ENCODE data around the gene FIGNL2.

FIGNL2 gene

DNA sequence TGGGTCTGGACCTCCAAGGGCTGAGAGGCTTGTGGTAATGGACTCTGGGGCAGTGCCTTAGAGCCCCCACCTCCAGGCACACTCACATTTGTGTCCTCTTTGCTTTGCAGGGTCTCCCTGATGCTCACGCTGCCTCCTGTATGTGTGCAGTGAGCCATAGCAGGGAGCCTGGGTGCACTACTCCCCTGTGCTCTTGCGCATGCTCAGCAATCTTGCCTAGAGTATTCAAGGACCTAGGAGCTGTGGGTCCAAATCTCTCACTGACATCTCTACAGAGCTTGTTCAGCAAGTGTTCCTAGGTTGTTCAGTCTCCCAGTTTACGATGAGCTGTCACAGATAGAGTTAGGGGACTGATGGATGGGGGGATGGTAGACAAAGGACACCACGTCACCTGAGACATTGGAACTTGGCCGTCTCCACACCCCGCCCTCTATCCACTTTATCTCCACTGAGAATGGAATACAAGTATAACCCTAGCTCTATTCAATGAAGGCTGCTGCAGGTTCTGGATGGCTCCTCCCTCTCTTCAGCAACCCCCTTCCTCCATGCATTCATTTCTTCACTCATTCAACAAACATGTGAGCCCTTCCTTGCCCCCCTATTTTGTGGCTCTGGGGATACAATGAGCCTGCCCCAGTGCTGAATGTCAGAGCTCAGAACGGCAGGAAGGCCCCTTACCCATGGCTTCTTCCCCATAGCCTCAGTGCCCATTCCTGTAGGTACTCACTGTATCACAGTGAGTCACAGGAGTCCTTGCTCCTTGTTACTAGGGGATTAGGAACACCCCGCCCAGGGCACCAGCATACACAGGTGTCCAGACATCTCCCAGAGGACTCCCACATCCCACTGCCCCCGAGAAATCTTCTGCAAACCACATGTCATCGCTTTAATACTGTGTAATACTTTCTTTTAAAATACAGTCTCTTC, 31.2 kb downstream of the FIGNL2 start:
- TF ChIP-seq, protein P1, sequence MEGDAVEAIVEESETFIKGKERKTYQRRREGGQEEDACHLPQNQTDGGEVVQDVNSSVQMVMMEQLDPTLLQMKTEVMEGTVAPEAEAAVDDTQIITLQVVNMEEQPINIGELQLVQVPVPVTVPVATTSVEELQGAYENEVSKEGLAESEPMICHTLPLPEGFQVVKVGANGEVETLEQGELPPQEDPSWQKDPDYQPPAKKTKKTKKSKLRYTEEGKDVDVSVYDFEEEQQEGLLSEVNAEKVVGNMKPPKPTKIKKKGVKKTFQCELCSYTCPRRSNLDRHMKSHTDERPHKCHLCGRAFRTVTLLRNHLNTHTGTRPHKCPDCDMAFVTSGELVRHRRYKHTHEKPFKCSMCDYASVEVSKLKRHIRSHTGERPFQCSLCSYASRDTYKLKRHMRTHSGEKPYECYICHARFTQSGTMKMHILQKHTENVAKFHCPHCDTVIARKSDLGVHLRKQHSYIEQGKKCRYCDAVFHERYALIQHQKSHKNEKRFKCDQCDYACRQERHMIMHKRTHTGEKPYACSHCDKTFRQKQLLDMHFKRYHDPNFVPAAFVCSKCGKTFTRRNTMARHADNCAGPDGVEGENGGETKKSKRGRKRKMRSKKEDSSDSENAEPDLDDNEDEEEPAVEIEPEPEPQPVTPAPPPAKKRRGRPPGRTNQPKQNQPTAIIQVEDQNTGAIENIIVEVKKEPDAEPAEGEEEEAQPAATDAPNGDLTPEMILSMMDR (IDR thresholded peaks at IDR 0.05; ENCODE audit: low read depth, low read length): no peak
- no peak for DNase-seq (ENCODE audit: low read depth in 2 of 2)
- no peak overlapping the region for H3K4me3 ChIP-seq (replicated peaks in 1 of 2; ENCODE audit: low read depth in 2 of 2, low read length in 2 of 2)

DNA sequence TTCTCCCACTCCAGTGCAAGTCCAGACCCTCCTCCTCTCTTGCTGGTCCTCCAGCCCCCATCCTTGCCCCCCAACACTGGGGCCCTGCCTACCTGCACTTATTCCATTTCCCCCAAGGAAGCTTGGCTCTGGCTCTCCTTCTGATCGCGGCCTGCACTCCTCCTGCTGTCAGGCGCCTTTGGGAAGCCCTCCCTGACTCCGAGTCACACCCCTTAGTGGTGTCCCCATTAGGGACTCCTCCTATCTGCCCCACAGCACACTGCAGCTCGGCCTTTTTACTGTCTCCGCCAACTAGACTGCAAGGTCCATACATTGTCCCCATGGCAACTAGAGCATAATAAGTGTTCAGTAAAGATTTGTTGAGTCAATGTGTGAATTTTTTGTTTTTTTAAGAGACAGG, 32.9 kb downstream of the FIGNL2 start:
- H3K4me3 ChIP-seq (replicated peaks in 1 of 2; ENCODE audit: low read depth in 2 of 2, low read length in 2 of 2): no peak overlapping the region
- DNase-seq (ENCODE audit: low read depth in 2 of 2): no peak
- TF ChIP-seq, protein P1 (IDR thresholded peaks at IDR 0.05; ENCODE audit: low read depth, low read length): no peak

DNA sequence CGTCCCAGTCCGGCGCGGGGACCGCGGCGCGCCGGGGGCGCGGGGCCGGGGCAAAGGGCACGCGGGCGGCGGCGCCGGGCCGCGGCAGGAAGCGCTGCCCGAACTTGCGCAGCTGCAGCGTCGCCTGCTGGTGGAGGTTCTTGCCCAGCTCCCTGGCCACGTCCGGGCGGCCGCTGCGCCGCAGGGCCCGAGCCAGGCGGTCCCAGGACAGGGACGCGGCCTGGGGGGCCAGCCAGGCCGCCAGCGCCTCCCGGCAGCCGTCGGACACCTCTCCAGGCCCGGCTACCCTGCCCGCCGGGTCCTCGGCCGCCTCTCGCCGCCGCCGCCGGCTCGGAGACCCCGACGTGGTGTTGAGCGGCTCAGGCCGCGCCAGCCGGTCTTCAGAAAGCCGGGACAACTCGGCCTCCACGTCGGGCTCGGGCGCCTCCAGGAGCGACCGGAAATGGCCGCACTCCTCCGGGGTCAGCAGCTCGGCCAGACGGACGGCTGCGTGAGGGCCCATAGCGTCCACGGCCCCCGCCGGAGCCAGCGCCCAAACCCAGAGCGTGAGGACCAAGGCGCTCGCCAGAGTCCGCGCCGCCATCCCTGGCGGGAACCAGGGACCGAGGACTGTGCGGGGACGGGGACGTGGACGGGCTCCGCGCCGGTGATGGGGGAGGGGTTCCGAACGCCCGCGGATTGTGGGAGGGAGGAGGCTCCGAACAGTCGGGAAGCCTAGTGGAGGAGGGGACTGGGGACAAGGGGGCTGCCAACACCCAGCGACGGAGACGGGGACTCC, 34.0 kb downstream of the FIGNL2 start:
- peak overlapping the region; percentile 23 to 26 for H3K4me3 ChIP-seq (replicated peaks in 1 of 2; ENCODE audit: low read depth in 2 of 2, low read length in 2 of 2)
- peak; percentile 71 to 79 for DNase-seq (ENCODE audit: low read depth in 2 of 2)
- TF ChIP-seq, protein P1 (IDR thresholded peaks at IDR 0.05; ENCODE audit: low read depth, low read length): peak; percentile 50

DNA sequence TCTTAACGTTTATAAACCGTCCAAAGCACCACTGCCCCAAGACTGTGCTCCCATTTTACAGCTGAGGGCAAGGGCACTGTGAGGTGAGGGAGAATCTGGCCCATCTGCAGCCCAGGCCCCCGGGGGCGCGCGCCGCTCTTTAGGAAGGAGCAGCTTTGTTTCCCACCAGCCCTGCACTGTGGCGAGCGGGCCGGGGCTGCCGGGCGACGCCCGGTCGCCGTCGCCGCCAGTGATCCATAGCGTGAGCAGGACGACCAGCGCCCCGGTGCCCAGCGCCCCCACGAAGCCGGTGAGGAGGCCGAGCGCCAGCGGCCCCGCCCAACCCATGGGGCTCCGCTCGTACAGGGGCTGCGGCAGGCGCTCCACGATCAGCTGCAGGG, 34.6 kb downstream of the FIGNL2 start:
- no peak overlapping the region for H3K4me3 ChIP-seq (replicated peaks in 1 of 2; ENCODE audit: low read depth in 2 of 2, low read length in 2 of 2)
- TF ChIP-seq, protein P1 (IDR thresholded peaks at IDR 0.05; ENCODE audit: low read depth, low read length): no peak
- no peak for DNase-seq (ENCODE audit: low read depth in 2 of 2)

DNA sequence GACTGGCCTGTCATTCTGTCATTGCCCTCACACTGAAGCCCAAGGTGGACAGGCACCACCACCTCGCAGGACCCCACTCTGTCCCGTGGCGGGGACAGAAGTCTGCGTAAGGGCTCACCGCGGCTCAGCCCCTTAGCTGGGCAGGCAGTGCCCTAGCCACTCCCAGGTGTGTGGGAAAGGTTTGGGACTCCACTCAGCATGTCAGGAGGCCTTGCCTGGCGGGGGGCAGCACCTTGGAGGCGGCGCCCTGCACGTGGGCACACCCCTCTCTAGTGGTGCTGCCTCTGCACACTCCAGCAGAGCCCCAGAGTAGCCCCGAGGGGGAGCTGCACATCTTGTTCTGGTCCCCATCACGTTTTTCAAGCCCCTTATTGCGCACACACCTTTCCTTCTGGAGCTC, 35.6 kb downstream of the FIGNL2 start:
- DNase-seq (ENCODE audit: low read depth in 2 of 2): no peak
- TF ChIP-seq, protein P1 (IDR thresholded peaks at IDR 0.05; ENCODE audit: low read depth, low read length): no peak
- H3K4me3 ChIP-seq (replicated peaks in 1 of 2; ENCODE audit: low read depth in 2 of 2, low read length in 2 of 2): no peak overlapping the region

DNA sequence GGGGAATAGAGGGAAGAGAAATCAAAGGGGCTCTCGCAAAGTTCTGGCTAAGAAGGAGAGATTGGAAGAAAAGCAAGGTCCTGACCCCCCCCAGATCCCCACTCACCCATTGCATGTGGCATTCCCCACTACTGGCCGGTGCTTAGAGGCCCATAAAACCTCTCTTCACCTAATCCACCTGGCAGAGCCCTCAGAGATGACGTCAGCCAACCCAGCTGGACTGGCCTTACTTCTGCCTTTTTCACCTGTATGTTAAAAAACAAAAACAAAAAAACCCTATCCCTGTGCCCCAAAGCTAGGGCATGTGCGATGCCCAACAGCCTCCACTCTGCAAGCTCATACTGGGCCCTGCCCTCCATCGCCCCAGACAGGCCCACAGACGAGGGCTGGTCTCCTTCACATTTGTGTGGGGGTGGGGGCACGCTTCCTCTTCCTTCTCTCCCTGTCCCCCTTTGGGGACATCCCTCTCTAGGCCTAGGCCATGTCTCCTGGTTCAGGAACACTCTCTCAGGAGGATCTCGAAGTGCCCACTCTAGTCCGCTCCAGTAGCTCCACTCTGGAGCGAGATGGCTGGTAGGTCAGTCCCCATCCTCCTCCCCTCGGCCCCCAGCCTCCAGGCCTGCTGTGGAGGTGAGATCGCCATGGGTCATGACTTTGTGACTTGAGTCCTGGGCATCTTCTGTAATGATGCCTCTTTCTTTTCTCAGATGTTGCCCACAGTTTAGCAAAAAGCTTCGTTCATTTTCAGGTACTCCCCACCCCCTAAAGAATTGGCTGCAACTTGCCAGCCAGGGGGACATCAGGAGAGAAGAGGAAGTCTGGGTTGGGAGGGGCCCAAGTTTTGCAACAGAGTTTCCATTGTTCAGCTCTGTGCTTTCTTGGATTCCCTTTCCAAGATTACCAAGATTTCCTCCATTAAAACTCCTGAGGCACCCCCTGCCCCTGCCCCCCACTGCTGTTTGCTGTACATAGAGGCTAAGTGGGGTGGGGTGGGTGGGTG, 37.0 kb downstream of the FIGNL2 start:
- no peak for DNase-seq (ENCODE audit: low read depth in 2 of 2)
- TF ChIP-seq, protein P1 (IDR thresholded peaks at IDR 0.05; ENCODE audit: low read depth, low read length): no peak
- no peak overlapping the region for H3K4me3 ChIP-seq (replicated peaks in 1 of 2; ENCODE audit: low read depth in 2 of 2, low read length in 2 of 2)

Data from cardiac fibroblast (primary cell).